Loucy (cell line): Measurements from ENCODE around the gene JAGN1.

Experiments
- H2AFZ ChIP-seq: fragments of 200-600 bp; sonication (generic); 2 replicates; pipeline ENCODE4 v1.6.0; 2016; ENCODE audit warnings: antibody characterized with exemption, mild to moderate bottlenecking, low read length, moderate library complexity
- H3F3A ChIP-seq: fragments of 200-600 bp; 2 replicates; pipeline ENCODE4 v1.6.0; 2016; ENCODE audit warnings: antibody characterized with exemption, low read depth, mild to moderate bottlenecking
- H3K27me3 ChIP-seq: fragments of 200-600 bp; sonication (generic); 2 replicates; pipeline ENCODE4 v1.6.1; 2014; ENCODE audit warnings: low read length, mild to moderate bottlenecking; ENCODE audit not compliant: insufficient read depth, poor library complexity, severe bottlenecking
- H3K36me3 ChIP-seq: fragments of 200-600 bp; sonication (generic); 2 replicates; pipeline ENCODE4 v1.6.1; 2016; ENCODE audit warnings: low read length; ENCODE audit not compliant: insufficient read depth
- H3K4me1 ChIP-seq: fragments of 200-600 bp; sonication (generic); 2 replicates; pipeline ENCODE4 v1.5.1; 2014; ENCODE audit warnings: low read length, mild to moderate bottlenecking; ENCODE audit not compliant: insufficient read depth, poor library complexity, severe bottlenecking
- H3K4me2 ChIP-seq: fragments of 200-600 bp; sonication (generic); 2 replicates; pipeline ENCODE4 v1.6.0; 2014; ENCODE audit warnings: antibody characterized with exemption, low read length, low read depth, mild to moderate bottlenecking; ENCODE audit not compliant: poor library complexity, severe bottlenecking
- H3K4me3 ChIP-seq: fragments of 200-600 bp; sonication (generic); 2 replicates; pipeline ENCODE4 v1.5.1; 2014; ENCODE audit warnings: low read length, mild to moderate bottlenecking, mixed read lengths; ENCODE audit not compliant: poor library complexity, severe bottlenecking
- H3K79me2 ChIP-seq: fragments of 200-600 bp; sonication (generic); 2 replicates; pipeline ENCODE4 v1.6.1; 2014; ENCODE audit warnings: low read length; ENCODE audit not compliant: insufficient read depth
- H3K9ac ChIP-seq: fragments of 200-600 bp; sonication (generic); 2 replicates; pipeline ENCODE4 v1.6.0; 2014; ENCODE audit warnings: mild to moderate bottlenecking, low read depth, low read length, moderate library complexity; ENCODE audit not compliant: poor library complexity, severe bottlenecking
- H3K9me2 ChIP-seq: fragments of 200-600 bp; sonication (generic); replicated peaks from 2 replicates; pipeline ENCODE4 v1.6.1; 2016; ENCODE audit warnings: low read depth, low read length, mixed read lengths
- H3K9me3 ChIP-seq: fragments of 200-600 bp; sonication (generic); 2 replicates; pipeline ENCODE4 v1.6.1; 2014; ENCODE audit warnings: mild to moderate bottlenecking, antibody characterized with exemption, low read length, low read depth; ENCODE audit not compliant: insufficient read depth
- H4K20me1 ChIP-seq: fragments of 200-600 bp; sonication (generic); 2 replicates; pipeline ENCODE4 v1.6.0; 2014; ENCODE audit warnings: antibody characterized with exemption, low read length, mild to moderate bottlenecking; ENCODE audit not compliant: insufficient read depth, poor library complexity, severe bottlenecking
- EZH2phosphoT487 ChIP-seq: fragments of 200-600 bp; IDR thresholded peaks from 2 replicates; pipeline ENCODE4 v1.6.1; 2018; ENCODE audit warnings: antibody characterized with exemption, mild to moderate bottlenecking, moderate library complexity, borderline replicate concordance
- TF ChIP-seq, protein P1 (sequence below): fragments of 200-600 bp; sonication (generic); conservative IDR thresholded peaks from 2 replicates; pipeline ENCODE4 v1.5.1; 2014; ENCODE audit warnings: mild to moderate bottlenecking, antibody characterized with exemption, low read length

JAGN1 gene

DNA sequence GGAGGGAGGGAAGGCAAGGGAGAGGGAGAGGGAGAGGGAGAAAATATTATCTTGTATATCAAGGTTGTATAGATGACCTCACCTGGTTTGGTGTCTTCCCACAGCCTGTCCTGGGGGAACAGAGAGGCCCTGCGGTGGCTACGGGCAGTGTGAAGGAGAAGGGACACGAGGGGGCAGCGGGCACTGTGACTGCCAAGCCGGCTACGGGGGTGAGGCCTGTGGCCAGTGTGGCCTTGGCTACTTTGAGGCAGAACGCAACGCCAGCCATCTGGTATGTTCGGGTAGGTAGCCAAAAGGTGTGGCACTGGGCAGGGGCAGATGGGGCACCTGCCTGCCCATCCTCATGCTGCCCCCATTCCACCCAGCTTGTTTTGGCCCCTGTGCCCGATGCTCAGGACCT is 50.3 kb downstream of the JAGN1 start:
- H4K20me1 ChIP-seq = peaks cover 2% of the 10 kb centered on the region
- no peaks in the 10 kb centered on the region for H3F3A ChIP-seq
- H3K79me2 ChIP-seq = peaks cover 14% of the 10 kb centered on the region
- no peak overlapping the region for H3K9ac ChIP-seq
- H3K9me2 ChIP-seq = no peaks in the 10 kb centered on the region
- H3K9me3 ChIP-seq = no peaks in the 10 kb centered on the region
- H3K4me2 ChIP-seq = no peak overlapping the region
- H3K36me3 ChIP-seq = peaks cover 18% of the 10 kb centered on the region; the same call in 1 of the 2 replicates
- H3K4me3 ChIP-seq = no peak overlapping the region
- TF ChIP-seq, protein P1, sequence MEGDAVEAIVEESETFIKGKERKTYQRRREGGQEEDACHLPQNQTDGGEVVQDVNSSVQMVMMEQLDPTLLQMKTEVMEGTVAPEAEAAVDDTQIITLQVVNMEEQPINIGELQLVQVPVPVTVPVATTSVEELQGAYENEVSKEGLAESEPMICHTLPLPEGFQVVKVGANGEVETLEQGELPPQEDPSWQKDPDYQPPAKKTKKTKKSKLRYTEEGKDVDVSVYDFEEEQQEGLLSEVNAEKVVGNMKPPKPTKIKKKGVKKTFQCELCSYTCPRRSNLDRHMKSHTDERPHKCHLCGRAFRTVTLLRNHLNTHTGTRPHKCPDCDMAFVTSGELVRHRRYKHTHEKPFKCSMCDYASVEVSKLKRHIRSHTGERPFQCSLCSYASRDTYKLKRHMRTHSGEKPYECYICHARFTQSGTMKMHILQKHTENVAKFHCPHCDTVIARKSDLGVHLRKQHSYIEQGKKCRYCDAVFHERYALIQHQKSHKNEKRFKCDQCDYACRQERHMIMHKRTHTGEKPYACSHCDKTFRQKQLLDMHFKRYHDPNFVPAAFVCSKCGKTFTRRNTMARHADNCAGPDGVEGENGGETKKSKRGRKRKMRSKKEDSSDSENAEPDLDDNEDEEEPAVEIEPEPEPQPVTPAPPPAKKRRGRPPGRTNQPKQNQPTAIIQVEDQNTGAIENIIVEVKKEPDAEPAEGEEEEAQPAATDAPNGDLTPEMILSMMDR = no peak
- TF ChIP-seq EZH2phosphoT487 = no peak
- H3K4me1 ChIP-seq = peaks cover 9% of the 10 kb centered on the region
- H2AFZ ChIP-seq = no peak overlapping the region
- no peaks in the 10 kb centered on the region for H3K27me3 ChIP-seq

DNA sequence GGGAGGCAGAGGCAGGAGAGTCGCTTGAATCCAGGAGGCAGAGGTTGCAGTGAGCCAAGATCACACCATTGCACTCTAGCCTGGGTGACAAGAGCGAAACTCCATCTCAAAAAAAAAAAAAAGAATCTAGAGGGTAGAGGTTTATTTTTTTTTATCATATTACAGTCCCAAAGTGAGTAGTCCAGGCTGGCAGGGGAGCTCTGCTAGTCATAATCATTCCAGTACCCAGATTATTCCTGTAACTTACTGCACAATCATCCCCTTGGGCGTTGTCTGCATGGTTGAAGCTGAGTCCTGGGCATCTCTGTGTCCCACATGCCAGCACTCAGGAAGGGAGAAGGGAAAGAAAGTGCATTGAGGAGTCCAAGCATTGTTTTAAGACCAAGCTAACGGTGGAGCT is 51.8 kb downstream of the JAGN1 start:
- H4K20me1 ChIP-seq = no peaks in the 10 kb centered on the region
- peaks cover 3% of the 10 kb centered on the region; the same call in 1 of the 2 replicates for H3K79me2 ChIP-seq
- no peak overlapping the region for H2AFZ ChIP-seq
- H3K4me2 ChIP-seq = no peak overlapping the region
- no peaks in the 10 kb centered on the region for H3K27me3 ChIP-seq
- no peaks in the 10 kb centered on the region for H3F3A ChIP-seq
- no peak overlapping the region for H3K9ac ChIP-seq
- H3K4me1 ChIP-seq = peaks cover 2% of the 10 kb centered on the region
- no peaks in the 10 kb centered on the region for H3K9me3 ChIP-seq
- no peak overlapping the region for H3K4me3 ChIP-seq
- no peaks in the 10 kb centered on the region for H3K9me2 ChIP-seq
- TF ChIP-seq, protein P1 = no peak
- TF ChIP-seq EZH2phosphoT487 = no peak
- peaks cover 18% of the 10 kb centered on the region; the same call in 1 of the 2 replicates for H3K36me3 ChIP-seq

DNA sequence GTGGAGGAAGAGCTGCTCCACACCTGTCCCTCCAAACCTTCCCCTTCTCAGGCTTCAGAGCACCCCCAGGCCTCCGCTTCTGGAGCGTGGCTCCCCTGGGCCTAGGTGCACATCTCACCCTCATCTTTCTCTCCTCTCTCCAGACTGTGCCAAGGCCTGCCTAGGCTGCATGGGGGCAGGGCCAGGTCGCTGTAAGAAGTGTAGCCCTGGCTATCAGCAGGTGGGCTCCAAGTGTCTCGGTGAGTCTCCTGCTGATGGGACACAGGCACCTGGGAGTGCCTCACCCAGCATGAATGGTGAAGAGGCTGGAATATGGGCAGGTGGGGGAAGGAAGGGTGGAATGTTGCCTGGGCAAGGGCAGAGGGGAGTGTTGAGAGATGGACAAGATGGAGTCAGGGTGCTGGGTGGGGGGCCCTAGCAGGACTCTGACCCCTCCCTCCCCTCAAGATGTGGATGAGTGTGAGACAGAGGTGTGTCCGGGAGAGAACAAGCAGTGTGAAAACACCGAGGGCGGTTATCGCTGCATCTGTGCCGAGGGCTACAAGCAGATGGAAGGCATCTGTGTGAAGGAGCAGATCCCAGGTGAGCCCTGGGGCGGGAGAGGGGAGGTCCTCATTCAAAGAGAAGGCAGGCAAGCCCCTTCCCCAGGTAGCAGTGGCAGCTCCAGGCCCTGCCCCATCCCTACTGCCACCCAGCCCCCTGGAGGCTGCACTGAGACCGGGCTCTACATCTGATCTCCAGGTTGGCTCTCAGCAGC is 52.7 kb downstream of the JAGN1 start:
- TF ChIP-seq, protein P1 = no peak
- Histone ChIP-seq H3K4me1 (no peaks in the 10 kb centered on the region), H3F3A (no peaks in the 10 kb centered on the region), H3K79me2 (peaks cover under 1% of the 10 kb centered on the region; the same call in 1 of the 2 replicates), H2AFZ (no peak overlapping the region), H3K4me2 (no peak overlapping the region), H3K27me3 (no peaks in the 10 kb centered on the region), H3K36me3 (peaks cover 10% of the 10 kb centered on the region; the same call in 1 of the 2 replicates), H3K9me3 (no peaks in the 10 kb centered on the region), H4K20me1 (no peaks in the 10 kb centered on the region), H3K9me2 (no peaks in the 10 kb centered on the region), H3K4me3 (no peak overlapping the region), H3K9ac (no peak overlapping the region)
